ENCODE measurements around the gene HS3ST4.

- TF ChIP-seq CTCF (IDR thresholded peaks at IDR 0.05; ENCODE audit: control extremely low read depth in 1 of 3, insufficient read depth in 1 of 3, low read depth in 1 of 3, low read length in 3 of 3) = no peak
- TF ChIP-seq POLR2A (IDR thresholded peaks at IDR 0.05; ENCODE audit: control extremely low read depth in 1 of 2, low read depth in 2 of 2, low read length in 2 of 2) = no peak
- TF ChIP-seq USF2 (IDR thresholded peaks at IDR 0.05; ENCODE audit: low read length) = no peak
- TF ChIP-seq RBBP5 (IDR thresholded peaks at IDR 0.05; ENCODE audit: borderline replicate concordance, low read depth, low read length) = no peak
- no peak for TF ChIP-seq EP300 (IDR thresholded peaks at IDR 0.05; ENCODE audit: borderline replicate concordance in 1 of 2, low read depth in 2 of 2, low read length in 2 of 2)
- no peak for TF ChIP-seq TAF1 (IDR thresholded peaks at IDR 0.05; ENCODE audit: low read depth, low read length)
- no peak for TF ChIP-seq EZH2 (IDR thresholded peaks at IDR 0.05; ENCODE audit: low read depth, low read length, severe bottlenecking)
- no peak for TF ChIP-seq CHD2 (IDR thresholded peaks at IDR 0.05; ENCODE audit: low read length)
- no peak for TF ChIP-seq RFX5 (IDR thresholded peaks at IDR 0.05; ENCODE audit: borderline replicate concordance, low read depth, low read length)
- TF ChIP-seq ZNF274 (IDR thresholded peaks at IDR 0.05; ENCODE audit: borderline replicate concordance, extremely low read depth, low read length) = no peak
- no peak for TF ChIP-seq GTF2F1 (IDR thresholded peaks at IDR 0.05; ENCODE audit: borderline replicate concordance, low read depth, low read length)
Observed at GRCh38 chr16:25823891-25824290, 132.1 kb downstream of the HS3ST4 start.
